ENCODE results near the gene CHERP. TPM values are rescaled to one million over a fixed set of nuclear protein-coding genes. Genes with fewer than 3 reads are reported as not detected.

Gene CHERP
- total RNA-seq, 1 experiment from 2014 or later, result 52.9 TPM

- intact Hi-C loops (cut with micrococcal nuclease; ENCODE audit: unreplicated experiment), result no loop called here
- POLR2A ChIA-PET (ENCODE audit: unreplicated experiment), result interaction anchor here (0.5 kb wide), 1 partner anchor 139 kb away, joined by 3 read pairs; no protein-coding TSS in a partner anchor
- peaks cover 90% of the 10 kb centered on the region for H4K20me1 ChIP-seq (ENCODE audit: insufficient read depth)
Observed at GRCh38 chr19:16586991-16587832, 45.0 kb upstream of the CHERP start.

GRCh38 chr19:16586477-16586871 is 44.2 kb upstream of the CHERP start:
- H3K4me3 ChIP-seq, result no peak overlapping the region
- peak overlapping the region; percentile 16; the same call in 1 of the 2 replicates for H3K27ac ChIP-seq

More at GRCh38 chr19:16586991-16587832, 45.0 kb upstream of the CHERP start:
- H3K4me1 ChIP-seq (replicated peaks; ENCODE audit: insufficient read depth), result peaks cover 22% of the 10 kb centered on the region
- peaks cover 96% of the 10 kb centered on the region for H3K79me2 ChIP-seq (ENCODE audit: low read depth)
- H3K27me3 ChIP-seq (ENCODE audit: insufficient read depth, low read depth), result no peaks in the 10 kb centered on the region
- no peaks in the 10 kb centered on the region; the same call in 1 of the 2 replicates for H3K9me3 ChIP-seq (ENCODE audit: insufficient read depth, low read depth)
- CTCF ChIA-PET, result no interaction called here
- H3K4me3 ChIP-seq, result no peak overlapping the region
- no peaks in the 10 kb centered on the region for H3K36me3 ChIP-seq (ENCODE audit: low read depth)
- no peak overlapping the region for H3K27ac ChIP-seq
- H3F3A ChIP-seq (ENCODE audit: insufficient read depth, low read depth), result peaks cover 11% of the 10 kb centered on the region; the same call in 1 of the 2 replicates
- H3K9me2 ChIP-seq (ENCODE audit: insufficient read depth), result no peaks in the 10 kb centered on the region
- TF ChIP-seq EZH2 (IDR thresholded peaks at IDR 0.05; ENCODE audit: low read depth) (no peak), CTCF (conservative IDR thresholded peaks at IDR 0.05) (no peak)
- BruUV-seq (replicated peaks), result no TSS peak
- DNase-seq, result no peak
- H3K4me2 ChIP-seq, result no peak overlapping the region
- no peak overlapping the region for H2AFZ ChIP-seq

More at GRCh38 chr19:16586477-16586871, 44.2 kb upstream of the CHERP start:
- H4K20me1 ChIP-seq (ENCODE audit: insufficient read depth), result peaks cover 90% of the 10 kb centered on the region
- peaks cover 22% of the 10 kb centered on the region for H3K4me1 ChIP-seq (replicated peaks; ENCODE audit: insufficient read depth)
- ChIA-PET POLR2A (ENCODE audit: unreplicated experiment) (no interaction called here), CTCF (no interaction called here)
- H3K9me3 ChIP-seq (ENCODE audit: insufficient read depth, low read depth), result no peaks in the 10 kb centered on the region; the same call in 1 of the 2 replicates
- H3K4me2 ChIP-seq, result no peak overlapping the region
- H3K36me3 ChIP-seq (ENCODE audit: low read depth), result no peaks in the 10 kb centered on the region
- peaks cover 96% of the 10 kb centered on the region for H3K79me2 ChIP-seq (ENCODE audit: low read depth)
- H3K9me2 ChIP-seq (ENCODE audit: insufficient read depth), result no peaks in the 10 kb centered on the region
- no peak for DNase-seq
- BruUV-seq (replicated peaks), result no TSS peak
- H3K27me3 ChIP-seq (ENCODE audit: insufficient read depth, low read depth), result no peaks in the 10 kb centered on the region
- intact Hi-C loops (cut with micrococcal nuclease; ENCODE audit: unreplicated experiment), result no loop called here
- TF ChIP-seq EZH2 (IDR thresholded peaks at IDR 0.05; ENCODE audit: low read depth) (no peak), CTCF (conservative IDR thresholded peaks at IDR 0.05) (no peak)
- peaks cover 11% of the 10 kb centered on the region; the same call in 1 of the 2 replicates for H3F3A ChIP-seq (ENCODE audit: insufficient read depth, low read depth)
- H2AFZ ChIP-seq, result no peak overlapping the region

Measured in PC-9 (cell line).